Mucosa of descending colon (tissue), 3 donors: ENCODE measurements around the gene INSR. TPM values are rescaled to one million over a fixed set of nuclear protein-coding genes. Genes with fewer than 3 reads are reported as not detected.

Experiments used
- ATAC-seq: fragments of 200-7000 bp; cut with Tn5 transposase; one replicate; pipeline ENCODE4 v1.9.1; 2020; ENCODE audit warnings: mild to moderate bottlenecking, moderate library complexity
- DNase-seq, 3 donors: peaks; one replicate each; pipeline ENCODE4 v3.0.0-alpha.2; 2020
- H3K36me3 ChIP-seq: fragments of 200-600 bp; one replicate; pipeline ENCODE4 v1.8.0; 2021; ENCODE audit warnings: low read depth, mild to moderate bottlenecking
- H3K4me1 ChIP-seq: fragments of 200-600 bp; one replicate; pipeline ENCODE4 v1.8.0; 2021; ENCODE audit warnings: low read depth, mild to moderate bottlenecking
- H3K4me3 ChIP-seq: fragments of 200-600 bp; one replicate; pipeline ENCODE4 v1.8.0; 2021; ENCODE audit warnings: mild to moderate bottlenecking
- H3K9me3 ChIP-seq: fragments of 200-600 bp; one replicate; pipeline ENCODE4 v1.8.0; 2021; ENCODE audit warnings: mild to moderate bottlenecking
- intact Hi-C, 2 donors: fragments of 100-400 bp; cut with DNase I in 1 of 2; cut with micrococcal nuclease in 1 of 2; formaldehyde crosslinking; loops; one replicate each; pipeline versions ENCODE4 v1.11.0 to v1.11.1; 2022; cut with DNase I, micrococcal nuclease
- total RNA-seq, 3 donors: library from RNA; stranded (reverse); fragmentation: NEBNext Ultra II Directional in 2 of 3; extraction: Animal tissue kit (Norgen Biotek cat#: 25700) in 2 of 3; gene quantifications; one replicate each; pipeline versions ENCODE4 v1.2.1 to v1.2.4, GENCODE V29; 2021 to 2023
- TF ChIP-seq, protein P1 (sequence below): fragments of 200-600 bp; IDR thresholded peaks from one replicate; pipeline ENCODE4 v1.8.0; 2022; ENCODE audit warnings: antibody characterized with exemption, mild to moderate bottlenecking
- donor health status: DM: no; HTN: no; CAD: no; lungs with moderate emphysema.
- donor health status: DM: no; HTN: no; CAD: no.
- donor health status: DM: no; HTN: yes; CAD: no.

INSR gene
- total RNA-seq, 3 donors from 2014 or later: 74.9 to 109 (median 91.2) TPM

DNA sequence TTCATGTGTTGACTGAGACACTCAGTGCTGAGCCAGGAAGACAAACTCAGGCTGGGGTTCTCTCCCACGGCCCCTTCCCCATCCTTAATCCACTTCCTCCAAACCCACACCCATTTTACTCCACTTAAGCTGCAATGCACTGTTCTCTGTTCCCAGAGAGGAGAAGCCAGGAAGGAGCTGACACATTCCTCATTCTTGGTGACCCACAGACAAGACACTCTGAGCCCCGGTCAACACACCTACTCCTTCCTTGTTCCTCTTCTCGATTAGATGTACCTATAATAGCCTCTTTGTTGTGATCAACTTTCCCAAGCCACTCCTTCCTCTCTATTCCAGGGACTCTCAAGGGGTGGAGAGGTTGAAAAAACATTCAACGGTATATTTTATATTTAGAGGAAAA lies 47.1 kb downstream of the INSR start:
- H3K4me3 ChIP-seq: no peak overlapping the region
- TF ChIP-seq, protein P1, sequence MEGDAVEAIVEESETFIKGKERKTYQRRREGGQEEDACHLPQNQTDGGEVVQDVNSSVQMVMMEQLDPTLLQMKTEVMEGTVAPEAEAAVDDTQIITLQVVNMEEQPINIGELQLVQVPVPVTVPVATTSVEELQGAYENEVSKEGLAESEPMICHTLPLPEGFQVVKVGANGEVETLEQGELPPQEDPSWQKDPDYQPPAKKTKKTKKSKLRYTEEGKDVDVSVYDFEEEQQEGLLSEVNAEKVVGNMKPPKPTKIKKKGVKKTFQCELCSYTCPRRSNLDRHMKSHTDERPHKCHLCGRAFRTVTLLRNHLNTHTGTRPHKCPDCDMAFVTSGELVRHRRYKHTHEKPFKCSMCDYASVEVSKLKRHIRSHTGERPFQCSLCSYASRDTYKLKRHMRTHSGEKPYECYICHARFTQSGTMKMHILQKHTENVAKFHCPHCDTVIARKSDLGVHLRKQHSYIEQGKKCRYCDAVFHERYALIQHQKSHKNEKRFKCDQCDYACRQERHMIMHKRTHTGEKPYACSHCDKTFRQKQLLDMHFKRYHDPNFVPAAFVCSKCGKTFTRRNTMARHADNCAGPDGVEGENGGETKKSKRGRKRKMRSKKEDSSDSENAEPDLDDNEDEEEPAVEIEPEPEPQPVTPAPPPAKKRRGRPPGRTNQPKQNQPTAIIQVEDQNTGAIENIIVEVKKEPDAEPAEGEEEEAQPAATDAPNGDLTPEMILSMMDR: no peak
- no peaks in the 10 kb centered on the region for H3K36me3 ChIP-seq
- intact Hi-C loops: no loop called here
- peak; percentile 96 for ATAC-seq
- no peaks in the 10 kb centered on the region for H3K9me3 ChIP-seq
- peak in 1 of 3 donors; percentile 40 for DNase-seq
- H3K4me1 ChIP-seq: peaks cover 6% of the 10 kb centered on the region

DNA sequence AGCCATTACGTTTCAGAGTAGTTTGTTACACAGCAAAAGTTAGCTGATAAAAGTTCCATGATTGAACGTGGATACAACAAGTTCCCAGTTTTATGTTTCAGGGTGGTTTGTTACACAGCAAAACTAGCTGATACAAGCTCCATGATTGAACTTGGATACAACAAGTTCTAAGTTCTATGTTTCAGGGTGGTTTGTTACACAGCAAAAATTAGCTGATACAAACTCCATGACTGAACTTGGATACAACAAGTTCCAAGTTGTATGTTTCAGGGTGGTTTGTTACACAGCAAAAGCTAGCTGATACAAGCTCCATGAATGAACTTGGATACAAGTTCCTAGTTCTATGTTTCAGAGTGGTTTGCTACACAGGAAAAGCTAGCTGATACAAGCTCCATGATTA lies 47.6 kb downstream of the INSR start:
- Histone ChIP-seq H3K4me1 (peaks cover 6% of the 10 kb centered on the region), H3K9me3 (no peaks in the 10 kb centered on the region), H3K4me3 (no peak overlapping the region), H3K36me3 (no peaks in the 10 kb centered on the region)
- DNase-seq: no peak
- TF ChIP-seq, protein P1: no peak
- no peak for ATAC-seq
- intact Hi-C loops: no loop called here

DNA sequence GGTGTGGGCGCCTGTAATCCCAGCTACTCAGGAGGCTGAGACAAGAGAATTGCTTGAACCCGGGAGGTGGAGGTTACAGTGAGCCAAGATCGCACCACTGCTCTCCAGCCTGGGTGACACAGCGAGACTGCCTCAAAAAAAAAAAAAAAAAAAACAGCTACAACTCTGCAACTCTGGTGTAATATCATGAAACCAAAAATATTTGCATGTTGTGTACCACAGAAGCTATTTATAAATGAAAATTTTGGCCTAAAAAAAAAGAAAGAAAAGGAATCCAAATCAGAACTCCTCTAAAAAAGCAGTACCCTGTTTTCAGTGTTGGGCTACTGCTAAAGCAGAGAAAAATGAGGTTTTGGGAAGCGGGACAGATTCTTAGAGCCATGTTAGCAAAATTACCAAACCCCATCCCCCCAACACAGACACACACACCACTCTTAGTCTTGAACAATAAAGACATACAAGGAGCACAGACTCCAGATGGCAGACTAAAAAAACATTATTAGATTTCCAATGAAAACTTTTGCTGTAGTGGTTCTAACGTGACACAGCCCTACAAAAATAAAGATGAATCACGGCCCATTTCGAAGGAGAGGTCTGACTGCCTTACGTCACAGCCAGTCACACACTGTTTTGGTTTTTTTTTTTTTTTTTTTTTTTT lies 51.5 kb downstream of the INSR start:
- Histone ChIP-seq H3K4me1 (peaks cover 4% of the 10 kb centered on the region), H3K36me3 (no peaks in the 10 kb centered on the region), H3K9me3 (peaks cover 3% of the 10 kb centered on the region), H3K4me3 (no peak overlapping the region)
- ATAC-seq: no peak
- TF ChIP-seq, protein P1: no peak
- intact Hi-C loops: no loop called here
- no peak for DNase-seq

DNA sequence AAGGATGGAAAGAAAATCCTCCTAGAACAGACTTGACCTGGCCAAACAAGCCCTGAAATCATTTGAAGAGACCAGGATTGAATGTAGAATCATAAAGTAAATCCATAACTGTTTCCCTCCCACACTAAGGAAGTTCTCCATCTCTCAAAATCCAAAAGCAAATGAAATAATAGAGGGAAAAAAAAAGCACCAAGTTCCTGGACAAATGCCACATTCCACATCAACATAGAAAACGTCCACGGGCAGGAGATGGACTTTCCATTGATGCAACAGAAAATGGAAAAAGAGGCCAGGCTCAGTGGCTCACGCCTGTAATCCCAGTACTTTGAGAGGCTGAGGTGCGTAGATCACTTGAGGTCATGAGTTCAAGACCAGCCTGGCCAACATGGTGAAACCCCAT lies 56.2 kb downstream of the INSR start:
- H3K4me1 ChIP-seq: no peaks in the 10 kb centered on the region
- H3K4me3 ChIP-seq: no peak overlapping the region
- DNase-seq (no peak), ATAC-seq (no peak)
- H3K9me3 ChIP-seq: peaks cover 3% of the 10 kb centered on the region
- no peaks in the 10 kb centered on the region for H3K36me3 ChIP-seq
- TF ChIP-seq, protein P1: no peak
- intact Hi-C loops: no loop called here

DNA sequence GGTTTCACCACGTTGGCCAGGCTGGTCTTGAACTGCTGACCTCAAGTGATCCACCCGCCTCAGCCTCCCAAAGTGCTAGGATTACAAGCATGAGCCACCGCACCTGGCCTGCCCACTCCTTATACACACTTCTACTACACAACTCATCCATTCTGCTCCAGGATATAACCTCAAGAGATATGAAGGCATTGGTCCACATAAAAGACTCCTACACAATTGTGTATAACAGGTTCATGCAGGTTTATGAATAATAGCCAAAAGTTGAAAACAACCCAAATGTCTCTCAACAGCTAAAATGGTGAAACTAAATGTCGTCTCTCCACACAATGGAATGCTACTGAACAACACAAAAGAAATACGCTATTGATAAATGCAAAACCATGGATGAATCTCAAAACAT lies 58.1 kb downstream of the INSR start:
- no peak for DNase-seq
- Histone ChIP-seq H3K9me3 (peaks cover 3% of the 10 kb centered on the region), H3K36me3 (no peaks in the 10 kb centered on the region), H3K4me1 (no peaks in the 10 kb centered on the region), H3K4me3 (no peak overlapping the region)
- TF ChIP-seq, protein P1: no peak
- intact Hi-C loops: no loop called here
- ATAC-seq: no peak

DNA sequence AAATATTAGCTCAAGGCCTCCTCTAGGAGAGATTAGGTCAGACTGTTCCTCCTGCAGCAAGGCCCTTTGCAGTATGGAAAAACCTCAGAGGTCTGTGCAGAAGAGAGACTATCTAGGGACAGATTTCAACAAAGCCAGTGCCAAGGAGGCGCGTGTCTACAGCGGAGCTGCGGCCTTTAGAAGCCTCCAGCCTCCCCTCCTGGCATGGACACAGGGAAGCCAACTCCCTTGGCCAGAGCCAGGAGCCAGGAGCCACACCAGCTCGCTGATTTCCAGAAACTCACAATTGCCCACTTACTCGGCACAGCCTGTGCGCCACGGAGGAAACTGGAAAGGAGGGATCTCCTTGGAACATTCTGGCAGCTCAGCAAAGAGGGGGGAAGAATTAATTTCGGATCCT lies 63.4 kb downstream of the INSR start:
- intact Hi-C loops: no loop called here
- TF ChIP-seq, protein P1: no peak
- Histone ChIP-seq H3K9me3 (no peaks in the 10 kb centered on the region), H3K36me3 (no peaks in the 10 kb centered on the region), H3K4me3 (no peak overlapping the region), H3K4me1 (no peaks in the 10 kb centered on the region)
- ATAC-seq: no peak
- DNase-seq: no peak
